Measurements from ENCODE around the gene PPARGC1A. TPM values are rescaled to one million over a fixed set of nuclear protein-coding genes. Genes with fewer than 3 reads are reported as not detected.
A peak's percentile ranks its signal among the peaks of the same experiment; 100 is the strongest.

Gene PPARGC1A
- total and polyA plus RNA-seq, 2 of the 13 experiments (the other 11 are each of a cell fraction or from before 2014, with no cell fraction given), result 20.7 to 37.3 TPM

GRCh38 chr4:23930750-23931488 is 41.1 kb upstream of the PPARGC1A start:
- no peak overlapping the region for H3K9ac ChIP-seq (ENCODE audit: insufficient read depth, low read depth, low read length)
- TF ChIP-seq ZNF609 (CRISPR knock-in tag; IDR thresholded peaks at IDR 0.05; ENCODE audit: borderline replicate concordance), result no peak
- no peak for TF ChIP-seq PHF5A (CRISPR knock-in tag; IDR thresholded peaks at IDR 0.05; ENCODE audit: low read depth, unreplicated experiment)
- TF ChIP-seq MXD1 (CRISPR knock-in tag; IDR thresholded peaks at IDR 0.05), result peak; percentile 30; the same call in 1 of the 2 replicates
- TF ChIP-seq ISL2 (CRISPR knock-in tag; IDR thresholded peaks at IDR 0.05), result no peak
- TF ChIP-seq GATAD2A (CRISPR knock-in tag; IDR thresholded peaks at IDR 0.05), result peak; percentile 62
- TF ChIP-seq ZNF770 (CRISPR knock-in tag; IDR thresholded peaks at IDR 0.05), result no peak
- TF ChIP-seq RFX1 (IDR thresholded peaks at IDR 0.05), result peak; percentile 44; the same call in 1 of the 2 replicates
- TF ChIP-seq HOXD1 (CRISPR knock-in tag; IDR thresholded peaks at IDR 0.05), result no peak
- TF ChIP-seq PREB (CRISPR knock-in tag; IDR thresholded peaks at IDR 0.05), result no peak
- no peak for TF ChIP-seq JDP2 (CRISPR knock-in tag; IDR thresholded peaks at IDR 0.05; ENCODE audit: borderline replicate concordance)
- no peak for TF ChIP-seq RBM39 (IDR thresholded peaks at IDR 0.05; ENCODE audit: low read depth, low read length, poor library complexity, severe bottlenecking)
- TF ChIP-seq TSC22D2 (CRISPR knock-in tag; IDR thresholded peaks at IDR 0.05; ENCODE audit: borderline replicate concordance), result no peak
- no peak for TF ChIP-seq U2AF2 (IDR thresholded peaks at IDR 0.05; ENCODE audit: low read depth, low read length)
- TF ChIP-seq GATAD1 (CRISPR knock-in tag; IDR thresholded peaks at IDR 0.05), result no peak
- TF ChIP-seq TCF7 (IDR thresholded peaks at IDR 0.05; ENCODE audit: low read depth), result no peak
- TF ChIP-seq ZSCAN25 (CRISPR knock-in tag; IDR thresholded peaks at IDR 0.05), result no peak

More at GRCh38 chr4:23930750-23931488, 41.1 kb upstream of the PPARGC1A start:
- peak overlapping the region; percentile 63 for H3K4me2 ChIP-seq (ENCODE audit: low read depth, low read length)
- peaks cover 0 to 14% of the 10 kb centered on the region in 2 experiments; a peak in 3 of 5 replicates for H3K27me3 ChIP-seq (ENCODE audit: control insufficient read depth in 1 of 2, insufficient read depth in 2 of 2, low read length in 2 of 2)
- CTCF ChIA-PET (ENCODE audit: low intra/inter-chr PET ratio, low total read pairs), result no interaction called here
- ATAC-seq, result peak; percentile 95
- peak; percentile 75 for DNase-seq (ENCODE audit: low spot score)
- H3K4me1 ChIP-seq (ENCODE audit: insufficient read depth, low read length), result peaks cover 20% of the 10 kb centered on the region
- H3K36me3 ChIP-seq (replicated peaks in 1 of 2; ENCODE audit: control insufficient read depth in 1 of 2, insufficient read depth in 2 of 2, low read length in 2 of 2), result no peaks in the 10 kb centered on the region
- no peaks in the 10 kb centered on the region for H3K79me2 ChIP-seq (ENCODE audit: insufficient read depth, low read length)
- intact Hi-C loops (cut with micrococcal nuclease; ENCODE audit: unreplicated experiment), result no loop called here
- WGBS (ENCODE audit: low lambda C conversion rate), result 19% methylated on average over 10 of the region's 10 CpGs
- peak overlapping the region; percentile 23 for H2AFZ ChIP-seq (ENCODE audit: low read length)
- BruUV-seq (replicated peaks), result no TSS peak
- H3K4me3 ChIP-seq (replicated peaks in 1 of 3; ENCODE audit: insufficient read depth in 1 of 3, low read depth in 2 of 3, low read length in 3 of 3), result peak overlapping the region in 1 of 3 experiments; percentile 30; a peak in 1 of 6 replicates
- POLR2A ChIA-PET, result no interaction called here
- peak; percentile 21 for FAIRE-seq
- no peak overlapping the region for H3K27ac ChIP-seq (ENCODE audit: extremely low read length, insufficient read depth, low read length)
- peaks cover 15% of the 10 kb centered on the region for H3K9me3 ChIP-seq (ENCODE audit: low read length)
- in situ Hi-C loops (cut with HindIII; ENCODE audit: extremely low pct_ligation_motif_present, low pct_unique_long_range_greater_than_20kb), result no loop called here
- H4K20me1 ChIP-seq (ENCODE audit: insufficient read depth, low read length), result no peaks in the 10 kb centered on the region

Data from HepG2 (cell line).